ENCODE measurements around the gene PCBD1. TPM values are rescaled to one million over a fixed set of nuclear protein-coding genes. Genes with fewer than 3 reads are reported as not detected.

The PCBD1 gene
- total RNA-seq = 23.0 and 51.8 TPM in 2 replicates

DNA sequence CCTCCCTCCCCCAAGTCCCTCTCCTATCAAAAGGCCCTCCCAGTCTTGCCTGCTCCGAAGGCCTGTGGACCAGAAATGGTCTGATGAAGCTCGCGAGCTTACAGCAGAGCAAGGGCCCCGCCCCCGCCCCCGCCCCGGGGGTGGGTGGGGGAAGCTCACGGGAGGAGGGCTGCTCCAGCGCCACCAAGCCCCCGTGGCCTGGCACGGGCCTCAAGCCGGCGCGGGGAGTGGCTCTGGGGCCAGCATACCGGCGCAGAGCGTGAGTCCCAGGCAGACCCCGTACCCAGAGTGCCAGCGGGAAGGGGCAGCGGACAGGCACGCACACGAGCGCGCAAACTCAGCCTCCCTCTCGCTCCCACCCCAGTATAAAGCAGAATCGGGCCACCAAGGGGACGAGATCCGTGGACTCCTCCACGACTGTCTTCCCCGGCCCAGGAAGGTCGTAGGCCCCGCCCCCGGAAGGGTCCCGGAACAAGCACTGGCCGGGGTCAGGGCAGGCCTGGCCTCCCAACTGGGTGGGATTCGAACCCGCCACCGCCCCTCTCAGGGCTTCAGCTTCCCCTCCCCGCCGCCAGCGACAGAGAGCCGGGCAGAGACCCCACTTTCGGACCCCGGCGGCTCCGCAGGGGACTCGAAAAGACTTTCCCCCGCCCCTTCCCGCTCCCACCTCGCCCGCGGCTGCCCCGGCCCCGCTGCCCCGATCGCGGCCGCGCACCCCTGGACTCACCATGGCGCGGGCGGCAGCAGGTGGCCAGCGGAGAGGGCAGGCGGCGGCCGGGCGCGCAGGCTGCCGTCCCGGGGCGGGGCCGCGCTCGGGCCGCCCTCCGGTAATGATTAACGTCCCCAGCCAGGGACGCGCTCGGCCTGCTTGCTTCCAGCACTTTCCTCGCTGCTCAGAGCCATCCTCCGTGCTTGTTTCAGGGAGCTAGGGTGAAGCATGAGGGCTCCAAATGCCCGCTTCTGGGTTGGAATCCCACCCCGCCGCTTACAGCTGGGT, at the start of gene PCBD1:
TSS of gene PCBD1 (minus strand) at position 762 of the 997 bp plus-strand sequence. CDS start at position 730, 32 bp downstream.

Other genes starting within 250 kb of the PCBD1 start
- gene ADAMTS14, start 216.1 kb downstream of the PCBD1 start, total RNA-seq = 0.48 TPM in 1 of 2 replicates, not detected in the other
- not detected in 2 replicates for gene TBATA, start 103.2 kb downstream of the PCBD1 start, total RNA-seq
- 66.3 and 70.4 TPM in 2 replicates for gene SGPL1, start 72.6 kb downstream of the PCBD1 start, total RNA-seq